OCI-LY1 (cell line): ENCODE data around the gene PFN3.

Source experiments
- H2AFZ ChIP-seq: fragments of 200-600 bp; sonication (generic), shearing (Covaris generic); 2 replicates; pipeline ENCODE4 v1.6.0; 2014; ENCODE audit warnings: antibody characterized with exemption, mild to moderate bottlenecking, low read length
- H3F3A ChIP-seq: fragments of 200-600 bp; sonication (generic), shearing (Covaris generic); 2 replicates; pipeline ENCODE4 v1.6.0; 2014; ENCODE audit warnings: mild to moderate bottlenecking, antibody characterized with exemption, low read length, moderate library complexity; ENCODE audit not compliant: insufficient read depth
- H3K27ac ChIP-seq: fragments of 200-600 bp; sonication (generic); 2 replicates; pipeline ENCODE4 v1.5.1; 2014; ENCODE audit warnings: low read length, mixed run types, mild to moderate bottlenecking, low read depth; ENCODE audit not compliant: poor library complexity, severe bottlenecking
- H3K27me3 ChIP-seq: fragments of 200-600 bp; sonication (generic); 2 replicates; pipeline ENCODE4 v1.6.0; 2014; ENCODE audit warnings: antibody characterized with exemption, mild to moderate bottlenecking, low read length, moderate library complexity; ENCODE audit not compliant: insufficient read depth
- H3K36me3 ChIP-seq: fragments of 200-600 bp; sonication (generic); 2 replicates; pipeline ENCODE4 v1.6.1; 2014; ENCODE audit warnings: mild to moderate bottlenecking, antibody characterized with exemption, low read length, moderate library complexity, mixed read lengths; ENCODE audit not compliant: insufficient read depth
- H3K4me1 ChIP-seq: fragments of 200-600 bp; sonication (generic); 2 replicates; pipeline ENCODE4 v1.5.1; 2014; ENCODE audit warnings: mild to moderate bottlenecking, low read length, moderate library complexity; ENCODE audit not compliant: insufficient read depth, severe bottlenecking
- H3K4me2 ChIP-seq: fragments of 200-600 bp; sonication (generic), shearing (Covaris generic); 2 replicates; pipeline ENCODE4 v1.6.1; 2014; ENCODE audit warnings: low read length
- H3K4me3 ChIP-seq: fragments of 200-600 bp; sonication (generic); 2 replicates; pipeline ENCODE4 v1.5.1; 2014; ENCODE audit warnings: low read length, low read depth, mild to moderate bottlenecking, mixed read lengths; ENCODE audit not compliant: poor library complexity, severe bottlenecking
- H3K79me2 ChIP-seq: fragments of 200-600 bp; shearing (Covaris generic); 2 replicates; pipeline ENCODE4 v1.6.1; 2016; ENCODE audit warnings: mixed run types, low read length, mixed read lengths; ENCODE audit not compliant: insufficient read depth
- H3K9ac ChIP-seq: fragments of 200-600 bp; sonication (generic), shearing (Covaris generic); 2 replicates; pipeline ENCODE4 v1.6.1; 2014; ENCODE audit warnings: mild to moderate bottlenecking, low read length, mixed read lengths
- H3K9me2 ChIP-seq: fragments of 200-600 bp; sonication (generic), shearing (Covaris generic); 2 replicates; pipeline ENCODE4 v1.6.1; 2014; ENCODE audit warnings: low read depth, mild to moderate bottlenecking, low read length, mixed read lengths
- H3K9me3 ChIP-seq: fragments of 200-600 bp; shearing (Covaris generic); 2 replicates; pipeline ENCODE4 v1.6.1; 2014; ENCODE audit warnings: low read length, mixed read lengths
- H4K20me1 ChIP-seq: fragments of 200-600 bp; sonication (generic), shearing (Covaris generic); 2 replicates; pipeline ENCODE4 v1.6.0; 2016; ENCODE audit warnings: mild to moderate bottlenecking, low read length; ENCODE audit not compliant: insufficient read depth
- CTCF ChIP-seq: fragments of 200-600 bp; sonication (generic), shearing (Covaris generic); IDR thresholded peaks from 2 replicates; pipeline ENCODE4 v1.5.1; 2017; ENCODE audit warnings: mild to moderate bottlenecking, antibody characterized with exemption, low read length, moderate library complexity, mixed read lengths
- EZH2 ChIP-seq: fragments of 200-600 bp; sonication (generic), shearing (Covaris generic); IDR thresholded peaks from 2 replicates; pipeline ENCODE4 v1.8.0; 2017; ENCODE audit warnings: borderline replicate concordance, mixed run types, mild to moderate bottlenecking, antibody characterized with exemption, low read length, moderate library complexity, mixed read lengths

Gene PFN3

GRCh38 chr5:177443144-177443983 lies 42.9 kb upstream of the PFN3 start:
- no peaks in the 10 kb centered on the region for H3K9me3 ChIP-seq
- H3K27ac ChIP-seq = no peak overlapping the region
- no peak overlapping the region for H3K4me3 ChIP-seq
- no peaks in the 10 kb centered on the region for H4K20me1 ChIP-seq
- peaks cover 32% of the 10 kb centered on the region for H3K36me3 ChIP-seq
- no peaks in the 10 kb centered on the region for H3K27me3 ChIP-seq
- TF ChIP-seq CTCF (no peak), EZH2 (no peak)
- H3K79me2 ChIP-seq = no peaks in the 10 kb centered on the region
- no peak overlapping the region for H3K4me2 ChIP-seq
- no peaks in the 10 kb centered on the region for H3F3A ChIP-seq
- peaks cover 20% of the 10 kb centered on the region for H3K4me1 ChIP-seq
- no peak overlapping the region for H2AFZ ChIP-seq
- no peak overlapping the region for H3K9ac ChIP-seq
- no peaks in the 10 kb centered on the region for H3K9me2 ChIP-seq

- no peaks in the 10 kb centered on the region for H3F3A ChIP-seq
- no peak overlapping the region for H3K9ac ChIP-seq
- H3K79me2 ChIP-seq = no peaks in the 10 kb centered on the region
- H3K9me2 ChIP-seq = no peaks in the 10 kb centered on the region
- H3K36me3 ChIP-seq = peaks cover 42% of the 10 kb centered on the region
- no peak overlapping the region for H3K4me2 ChIP-seq
- H3K9me3 ChIP-seq = no peaks in the 10 kb centered on the region
- no peak overlapping the region for H3K4me3 ChIP-seq
- no peak overlapping the region for H2AFZ ChIP-seq
- no peak overlapping the region for H3K27ac ChIP-seq
- TF ChIP-seq EZH2 = no peak
- TF ChIP-seq CTCF = no peak
- no peaks in the 10 kb centered on the region for H4K20me1 ChIP-seq
- H3K4me1 ChIP-seq = peaks cover 11% of the 10 kb centered on the region
- H3K27me3 ChIP-seq = no peaks in the 10 kb centered on the region
These were observed 41.8 kb upstream of the PFN3 start for GRCh38 chr5:177442066-177442826.

GRCh38 chr5:177440990-177441780 lies 40.7 kb upstream of the PFN3 start:
- Histone ChIP-seq H3K9me2 (no peaks in the 10 kb centered on the region), H3K4me3 (no peak overlapping the region), H3K4me2 (no peak overlapping the region), H3K27me3 (no peaks in the 10 kb centered on the region), H3K36me3 (peaks cover 52% of the 10 kb centered on the region), H3K9me3 (no peaks in the 10 kb centered on the region), H3K27ac (no peak overlapping the region), H3K9ac (no peak overlapping the region), H4K20me1 (no peaks in the 10 kb centered on the region), H3K4me1 (peaks cover 9% of the 10 kb centered on the region), H2AFZ (no peak overlapping the region), H3F3A (no peaks in the 10 kb centered on the region), H3K79me2 (no peaks in the 10 kb centered on the region)
- TF ChIP-seq CTCF (no peak), EZH2 (no peak)
